WTC11 (cell line): ENCODE results near the gene ZNF529. TPM values are rescaled to one million over a fixed set of nuclear protein-coding genes. Genes with fewer than 3 reads are reported as not detected.

Experiments used
- ATAC-seq: fragments of 200-7000 bp; cut with Tn5 transposase; 2 replicates; pipeline ENCODE4 v1.10.0; 2021; ENCODE audit warnings: mild to moderate bottlenecking, moderate library complexity
- Bru-seq: library from RNA; stranded (reverse); fragments of 400-500 nt; gene quantifications from one replicate; lab custom pipeline; 2021; lab: Mats Ljungman, UMichigan
- CTCF ChIA-PET: fragments of 300-600 bp; sonication (Branson Sonifier 250); formaldehyde crosslinking; loops from one replicate; lab custom pipeline; 2021; ENCODE audit warnings: antibody characterized with exemption; lab: Charles Lee
- POLR2A ChIA-PET: fragments of 350-600 bp; sonication (Branson Sonifier 250); formaldehyde crosslinking; loops from one replicate; lab custom pipeline; 2021; ENCODE audit warnings: antibody characterized with exemption; lab: Charles Lee
- DNase-seq: peaks from one replicate; pipeline ENCODE4 v3.0.0; 2021; ENCODE audit warnings: low spot score
- H3K27ac Mint-ChIP-seq: 2 replicates; pipeline ENCODE4 v1.8.0; 2021; ENCODE audit warnings: mixed read lengths
- H3K27me3 Mint-ChIP-seq: 2 replicates; pipeline ENCODE4 v1.8.0; 2021; ENCODE audit warnings: low read depth, mild to moderate bottlenecking, moderate library complexity, mixed read lengths
- H3K36me3 Mint-ChIP-seq: 2 replicates; pipeline ENCODE4 v1.8.0; 2021; ENCODE audit warnings: mixed read lengths
- H3K4me1 Mint-ChIP-seq: 2 replicates; pipeline ENCODE4 v1.8.0; 2022; ENCODE audit warnings: mixed read lengths
- H3K4me3 Mint-ChIP-seq: 2 replicates; pipeline ENCODE4 v1.8.0; 2021; ENCODE audit warnings: mild to moderate bottlenecking, moderate library complexity, mixed read lengths
- H3K9me3 Mint-ChIP-seq: 2 replicates; pipeline ENCODE4 v1.8.0; 2021; ENCODE audit warnings: mixed read lengths
- FOXJ3 ChIP-seq: sonication (generic); formaldehyde crosslinking; IDR thresholded peaks from 2 replicates; pipeline ENCODE4 v1.9.0; 2021; ENCODE audit warnings: missing genetic modification reagents, mild to moderate bottlenecking, borderline replicate concordance
- FOXK1 ChIP-seq: sonication (generic); formaldehyde crosslinking; IDR thresholded peaks from 2 replicates; pipeline ENCODE4 v1.8.0; 2022; ENCODE audit warnings: mild to moderate bottlenecking, moderate library complexity, missing genetic modification reagents
- FOXP4 ChIP-seq: sonication (generic); formaldehyde crosslinking; IDR thresholded peaks from 2 replicates; pipeline ENCODE4 v1.8.0; 2022; ENCODE audit warnings: mild to moderate bottlenecking, missing genetic modification reagents
- GABPB1 ChIP-seq: sonication (generic); formaldehyde crosslinking; IDR thresholded peaks from 2 replicates; pipeline ENCODE4 v1.8.1; 2023; ENCODE audit warnings: mild to moderate bottlenecking, missing genetic modification reagents
- GRHL2 ChIP-seq: fragments of 250-450 bp; sonication (Bioruptor Pico); IDR thresholded peaks from 2 replicates; pipeline ENCODE4 v1.8.0; 2022; ENCODE audit warnings: mild to moderate bottlenecking, moderate library complexity; ENCODE audit not compliant: insufficient replicate concordance, severe bottlenecking
- GTF2I ChIP-seq: fragments of 250-450 bp; sonication (Bioruptor Pico); conservative IDR thresholded peaks from 2 replicates; pipeline ENCODE4 v1.4.0; 2021; ENCODE audit warnings: mild to moderate bottlenecking
- JUN ChIP-seq: sonication (generic); formaldehyde crosslinking; IDR thresholded peaks from 2 replicates; pipeline ENCODE4 v1.8.0; 2023; ENCODE audit warnings: mild to moderate bottlenecking, missing genetic modification reagents
- MYBL2 ChIP-seq: sonication (generic); formaldehyde crosslinking; IDR thresholded peaks from 2 replicates; pipeline ENCODE4 v1.8.1; 2023; ENCODE audit warnings: mild to moderate bottlenecking, moderate library complexity, missing genetic modification reagents
- NR2C2 ChIP-seq: sonication (generic); formaldehyde crosslinking; IDR thresholded peaks from 2 replicates; pipeline ENCODE4 v1.8.0; 2022; ENCODE audit warnings: mild to moderate bottlenecking, missing genetic modification reagents
- RELA ChIP-seq: sonication (generic); formaldehyde crosslinking; IDR thresholded peaks from 2 replicates; pipeline ENCODE4 v1.8.1; 2022; ENCODE audit warnings: missing genetic modification reagents, mild to moderate bottlenecking, borderline replicate concordance
- SP1 ChIP-seq: sonication (generic); formaldehyde crosslinking; conservative IDR thresholded peaks from 2 replicates; pipeline ENCODE4 v1.8.1; 2022; ENCODE audit warnings: missing genetic modification reagents
- TCF7 ChIP-seq: sonication (generic); formaldehyde crosslinking; IDR thresholded peaks from 2 replicates; pipeline ENCODE4 v1.8.0; 2022; ENCODE audit warnings: mild to moderate bottlenecking, low read depth, missing genetic modification reagents, moderate library complexity
- TEAD1 ChIP-seq: sonication (generic); formaldehyde crosslinking; IDR thresholded peaks from 2 replicates; pipeline ENCODE4 v1.8.0; 2022; ENCODE audit warnings: mild to moderate bottlenecking, missing genetic modification reagents
- TP53 ChIP-seq: sonication (generic); formaldehyde crosslinking; IDR thresholded peaks from 2 replicates; pipeline ENCODE4 v1.8.1; 2023; ENCODE audit warnings: mild to moderate bottlenecking, missing genetic modification reagents
- USF1 ChIP-seq: sonication (generic); formaldehyde crosslinking; IDR thresholded peaks from 2 replicates; pipeline ENCODE4 v1.8.0; 2022; ENCODE audit warnings: mild to moderate bottlenecking, missing genetic modification reagents
- ZBTB21 ChIP-seq: sonication (generic); formaldehyde crosslinking; IDR thresholded peaks from 2 replicates; pipeline ENCODE4 v1.8.1; 2023; ENCODE audit warnings: mild to moderate bottlenecking, missing genetic modification reagents, borderline replicate concordance
- ZNF232 ChIP-seq: sonication (generic); formaldehyde crosslinking; IDR thresholded peaks from 2 replicates; pipeline ENCODE4 v1.8.0; 2022; ENCODE audit warnings: mild to moderate bottlenecking, missing genetic modification reagents
- ZNF263 ChIP-seq: sonication (generic); formaldehyde crosslinking; IDR thresholded peaks from 2 replicates; pipeline ENCODE4 v1.8.1; 2022; ENCODE audit warnings: low read depth, mild to moderate bottlenecking, moderate library complexity, missing genetic modification reagents
- long read RNA-seq, 3 experiments: library from RNA in 1 of 3; library from capped mRNA in 1 of 3; library from polyadenylated mRNA in 1 of 3; unstranded in 2 of 3; stranded (forward) in 1 of 3; transcript quantifications; one replicate each; pipeline ENCODE4 v2.0.0, GENCODE V29; 2021
- total RNA-seq: library from RNA; stranded (reverse); gene quantifications from 3 replicates; pipeline ENCODE4 v1.2.3, GENCODE V29; 2021
- TF ChIP-seq, protein P1 (sequence below): sonication (generic); formaldehyde crosslinking; IDR thresholded peaks from 2 replicates; pipeline ENCODE4 v1.8.1; 2023; ENCODE audit warnings: mild to moderate bottlenecking, missing genetic modification reagents
- TF ChIP-seq, protein P2 (sequence below): sonication (generic); formaldehyde crosslinking; IDR thresholded peaks from 2 replicates; pipeline ENCODE4 v1.8.1; 2023; ENCODE audit warnings: mild to moderate bottlenecking, missing genetic modification reagents, moderate library complexity
- TF ChIP-seq, protein P3 (sequence below): sonication (generic); formaldehyde crosslinking; conservative IDR thresholded peaks from 2 replicates; pipeline ENCODE4 v1.8.1; 2022; ENCODE audit warnings: mild to moderate bottlenecking, missing genetic modification reagents
- TF ChIP-seq, protein P4 (sequence below): sonication (generic); formaldehyde crosslinking; IDR thresholded peaks from 2 replicates; pipeline ENCODE4 v1.8.0; 2022; ENCODE audit warnings: mild to moderate bottlenecking, missing genetic modification reagents
- TF ChIP-seq, protein P5 (sequence below): sonication (generic); formaldehyde crosslinking; IDR thresholded peaks from 2 replicates; pipeline ENCODE4 v1.8.0; 2023; ENCODE audit warnings: missing genetic modification reagents
- TF ChIP-seq, protein P6 (sequence below): sonication (generic); formaldehyde crosslinking; IDR thresholded peaks from 2 replicates; pipeline ENCODE4 v1.8.0; 2023; ENCODE audit warnings: missing genetic modification reagents, mild to moderate bottlenecking, borderline replicate concordance

The ZNF529 gene
- total RNA-seq (13.1 to 16.1 TPM (median 14.4 TPM) in 3 replicates), Bru-seq, nascent RNA (percentile 81 among the genes with signal in this experiment)
- long read RNA-seq, experiment 1, full-length matches to known transcripts = 17 of 40 reads
- long read RNA-seq, experiment 1, partial matches to known transcripts = 6 of 40 reads
- long read RNA-seq, experiment 1, other reads (novel, unspliced or antisense) = 17 of 40 reads
- long read RNA-seq, experiment 2, partial matches to known transcripts = 0 of 15 reads
- long read RNA-seq, experiment 2, other reads (novel, unspliced or antisense) = 15 of 15 reads
- long read RNA-seq, experiment 3, partial matches to known transcripts = 2 of 2 reads
- long read RNA-seq, experiment 3, other reads (novel, unspliced or antisense) = 0 of 2 reads

GRCh38 chr19:36573020-36573894 lies at the start of gene ZNF529:
Gene ZNF529 (minus strand): TSS chr19:36573292. CDS start chr19:36572346, 946 bp downstream.
- Mint-ChIP-seq H3K4me1 (peaks cover 18% of the 10 kb centered on the region), H3K9me3 (no peaks in the 10 kb centered on the region), H3K27me3 (no peaks in the 10 kb centered on the region), H3K27ac (peak within 1 kb of the TSS; percentile 98), H3K4me3 (peak within 1 kb of the TSS; percentile 90), H3K36me3 (peaks cover 19% of the 10 kb centered on the region; the same call in 1 of the 2 replicates)
- ChIA-PET POLR2A (interaction anchor here (0.5 to 2.0 kb wide), 9 partner anchors 20 to 628 kb away, joined by 3 to 14 read pairs (median 4); partner anchors contain the start of genes ZNF260, ZNF382, ZNF461 and ZNF566), CTCF (interaction anchor here (0.8 to 0.9 kb wide), 2 partner anchors 12 to 80 kb away, joined by 3 read pairs; no protein-coding TSS in a partner anchor)
- DNase-seq = peak; percentile 94
- ATAC-seq = peak; percentile 97
- peak; percentile 61; the same call in 1 of the 2 replicates for TF ChIP-seq TEAD1 (CRISPR knock-in tag)
- TF ChIP-seq FOXK1 (CRISPR knock-in tag) = peak; percentile 96
- TF ChIP-seq, protein P1, sequence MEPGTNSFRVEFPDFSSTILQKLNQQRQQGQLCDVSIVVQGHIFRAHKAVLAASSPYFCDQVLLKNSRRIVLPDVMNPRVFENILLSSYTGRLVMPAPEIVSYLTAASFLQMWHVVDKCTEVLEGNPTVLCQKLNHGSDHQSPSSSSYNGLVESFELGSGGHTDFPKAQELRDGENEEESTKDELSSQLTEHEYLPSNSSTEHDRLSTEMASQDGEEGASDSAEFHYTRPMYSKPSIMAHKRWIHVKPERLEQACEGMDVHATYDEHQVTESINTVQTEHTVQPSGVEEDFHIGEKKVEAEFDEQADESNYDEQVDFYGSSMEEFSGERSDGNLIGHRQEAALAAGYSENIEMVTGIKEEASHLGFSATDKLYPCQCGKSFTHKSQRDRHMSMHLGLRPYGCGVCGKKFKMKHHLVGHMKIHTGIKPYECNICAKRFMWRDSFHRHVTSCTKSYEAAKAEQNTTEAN = peak; percentile 45; the same call in 1 of the 2 replicates
- peak; percentile 56; the same call in 1 of the 2 replicates for TF ChIP-seq USF1 (CRISPR knock-in tag)
- TF ChIP-seq, protein P2, sequence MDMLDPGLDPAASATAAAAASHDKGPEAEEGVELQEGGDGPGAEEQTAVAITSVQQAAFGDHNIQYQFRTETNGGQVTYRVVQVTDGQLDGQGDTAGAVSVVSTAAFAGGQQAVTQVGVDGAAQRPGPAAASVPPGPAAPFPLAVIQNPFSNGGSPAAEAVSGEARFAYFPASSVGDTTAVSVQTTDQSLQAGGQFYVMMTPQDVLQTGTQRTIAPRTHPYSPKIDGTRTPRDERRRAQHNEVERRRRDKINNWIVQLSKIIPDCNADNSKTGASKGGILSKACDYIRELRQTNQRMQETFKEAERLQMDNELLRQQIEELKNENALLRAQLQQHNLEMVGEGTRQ (CRISPR knock-in tag) = peak; percentile 45; the same call in 1 of the 2 replicates
- peak; percentile 54; the same call in 1 of the 2 replicates for TF ChIP-seq ZNF232
- peak; percentile 67; the same call in 1 of the 2 replicates for TF ChIP-seq FOXP4 (CRISPR knock-in tag)
- peak; percentile 87 for TF ChIP-seq ZBTB21 (CRISPR knock-in tag)
- peak; percentile 64; the same call in 1 of the 2 replicates for TF ChIP-seq TCF7 (CRISPR knock-in tag)
- TF ChIP-seq, protein P3, sequence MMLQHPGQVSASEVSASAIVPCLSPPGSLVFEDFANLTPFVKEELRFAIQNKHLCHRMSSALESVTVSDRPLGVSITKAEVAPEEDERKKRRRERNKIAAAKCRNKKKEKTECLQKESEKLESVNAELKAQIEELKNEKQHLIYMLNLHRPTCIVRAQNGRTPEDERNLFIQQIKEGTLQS = no peak
- TF ChIP-seq, protein P4, sequence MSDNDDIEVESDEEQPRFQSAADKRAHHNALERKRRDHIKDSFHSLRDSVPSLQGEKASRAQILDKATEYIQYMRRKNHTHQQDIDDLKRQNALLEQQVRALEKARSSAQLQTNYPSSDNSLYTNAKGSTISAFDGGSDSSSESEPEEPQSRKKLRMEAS (CRISPR knock-in tag) = peak; percentile 94
- no peak for TF ChIP-seq TP53 (CRISPR knock-in tag)
- TF ChIP-seq MYBL2 (CRISPR knock-in tag) = peak; percentile 89
- TF ChIP-seq, protein P5, sequence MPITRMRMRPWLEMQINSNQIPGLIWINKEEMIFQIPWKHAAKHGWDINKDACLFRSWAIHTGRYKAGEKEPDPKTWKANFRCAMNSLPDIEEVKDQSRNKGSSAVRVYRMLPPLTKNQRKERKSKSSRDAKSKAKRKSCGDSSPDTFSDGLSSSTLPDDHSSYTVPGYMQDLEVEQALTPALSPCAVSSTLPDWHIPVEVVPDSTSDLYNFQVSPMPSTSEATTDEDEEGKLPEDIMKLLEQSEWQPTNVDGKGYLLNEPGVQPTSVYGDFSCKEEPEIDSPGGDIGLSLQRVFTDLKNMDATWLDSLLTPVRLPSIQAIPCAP (CRISPR knock-in tag) = peak; percentile 77; the same call in 1 of the 2 replicates
- TF ChIP-seq ZNF263 (CRISPR knock-in tag) = no peak
- TF ChIP-seq NR2C2 (CRISPR knock-in tag) = peak; percentile 100
- 0 out of 2 replicates have a peak, but pooled peaks have one; percentile 44 for TF ChIP-seq JUN (CRISPR knock-in tag)
- TF ChIP-seq FOXJ3 (CRISPR knock-in tag) = no peak
- TF ChIP-seq GRHL2 (CRISPR knock-in tag) = no peak
- no peak for TF ChIP-seq RELA (CRISPR knock-in tag)
- no peak for TF ChIP-seq GTF2I (CRISPR knock-in tag)
- TF ChIP-seq, protein P6, sequence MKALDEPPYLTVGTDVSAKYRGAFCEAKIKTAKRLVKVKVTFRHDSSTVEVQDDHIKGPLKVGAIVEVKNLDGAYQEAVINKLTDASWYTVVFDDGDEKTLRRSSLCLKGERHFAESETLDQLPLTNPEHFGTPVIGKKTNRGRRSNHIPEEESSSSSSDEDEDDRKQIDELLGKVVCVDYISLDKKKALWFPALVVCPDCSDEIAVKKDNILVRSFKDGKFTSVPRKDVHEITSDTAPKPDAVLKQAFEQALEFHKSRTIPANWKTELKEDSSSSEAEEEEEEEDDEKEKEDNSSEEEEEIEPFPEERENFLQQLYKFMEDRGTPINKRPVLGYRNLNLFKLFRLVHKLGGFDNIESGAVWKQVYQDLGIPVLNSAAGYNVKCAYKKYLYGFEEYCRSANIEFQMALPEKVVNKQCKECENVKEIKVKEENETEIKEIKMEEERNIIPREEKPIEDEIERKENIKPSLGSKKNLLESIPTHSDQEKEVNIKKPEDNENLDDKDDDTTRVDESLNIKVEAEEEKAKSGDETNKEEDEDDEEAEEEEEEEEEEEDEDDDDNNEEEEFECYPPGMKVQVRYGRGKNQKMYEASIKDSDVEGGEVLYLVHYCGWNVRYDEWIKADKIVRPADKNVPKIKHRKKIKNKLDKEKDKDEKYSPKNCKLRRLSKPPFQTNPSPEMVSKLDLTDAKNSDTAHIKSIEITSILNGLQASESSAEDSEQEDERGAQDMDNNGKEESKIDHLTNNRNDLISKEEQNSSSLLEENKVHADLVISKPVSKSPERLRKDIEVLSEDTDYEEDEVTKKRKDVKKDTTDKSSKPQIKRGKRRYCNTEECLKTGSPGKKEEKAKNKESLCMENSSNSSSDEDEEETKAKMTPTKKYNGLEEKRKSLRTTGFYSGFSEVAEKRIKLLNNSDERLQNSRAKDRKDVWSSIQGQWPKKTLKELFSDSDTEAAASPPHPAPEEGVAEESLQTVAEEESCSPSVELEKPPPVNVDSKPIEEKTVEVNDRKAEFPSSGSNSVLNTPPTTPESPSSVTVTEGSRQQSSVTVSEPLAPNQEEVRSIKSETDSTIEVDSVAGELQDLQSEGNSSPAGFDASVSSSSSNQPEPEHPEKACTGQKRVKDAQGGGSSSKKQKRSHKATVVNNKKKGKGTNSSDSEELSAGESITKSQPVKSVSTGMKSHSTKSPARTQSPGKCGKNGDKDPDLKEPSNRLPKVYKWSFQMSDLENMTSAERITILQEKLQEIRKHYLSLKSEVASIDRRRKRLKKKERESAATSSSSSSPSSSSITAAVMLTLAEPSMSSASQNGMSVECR = peak; percentile 94
- peak; percentile 72 for TF ChIP-seq SP1
- TF ChIP-seq GABPB1 (CRISPR knock-in tag) = peak; percentile 86
